Activated CD8-positive, alpha-beta memory T cell treated with anti-CD3 and anti-CD28 coated beads, Interleukin-2, amount 50 U/mL, for 1 hour (primary cell): ENCODE data around the gene TRAIP.
A peak's percentile ranks its signal among the peaks of the same experiment; 100 is the strongest.
"Not testable (repeated sequence)": the region's sequence is repeated elsewhere in the genome, so short reads cannot be mapped to it uniquely, and the experiment has no call there.

Experiments used
- DNase-seq: peaks from one replicate; pipeline ENCODE4 v3.0.0-alpha.2; 2020; ENCODE audit errors: extremely low read depth

Gene TRAIP

DNA sequence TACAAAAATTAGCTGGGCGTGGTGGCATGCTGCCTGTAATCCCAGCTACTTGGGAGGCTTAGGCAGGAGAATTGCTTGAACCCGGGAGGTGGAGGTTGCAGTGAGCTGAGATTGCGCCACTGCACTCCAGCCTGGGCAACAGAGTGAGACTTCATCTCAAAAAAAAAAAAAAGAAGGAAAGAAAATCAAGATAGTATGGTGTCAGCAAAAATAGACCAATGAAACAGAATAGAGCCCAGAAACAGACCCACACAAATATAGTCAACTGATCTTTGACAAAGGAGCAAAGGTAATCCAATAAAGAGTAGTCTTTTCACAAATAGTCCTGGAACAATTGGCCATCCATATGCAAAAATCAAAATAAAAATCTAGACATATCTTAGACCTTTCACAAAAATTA is 33.2 kb downstream of the TRAIP start:
- DNase-seq = not testable (repeated sequence)

DNA sequence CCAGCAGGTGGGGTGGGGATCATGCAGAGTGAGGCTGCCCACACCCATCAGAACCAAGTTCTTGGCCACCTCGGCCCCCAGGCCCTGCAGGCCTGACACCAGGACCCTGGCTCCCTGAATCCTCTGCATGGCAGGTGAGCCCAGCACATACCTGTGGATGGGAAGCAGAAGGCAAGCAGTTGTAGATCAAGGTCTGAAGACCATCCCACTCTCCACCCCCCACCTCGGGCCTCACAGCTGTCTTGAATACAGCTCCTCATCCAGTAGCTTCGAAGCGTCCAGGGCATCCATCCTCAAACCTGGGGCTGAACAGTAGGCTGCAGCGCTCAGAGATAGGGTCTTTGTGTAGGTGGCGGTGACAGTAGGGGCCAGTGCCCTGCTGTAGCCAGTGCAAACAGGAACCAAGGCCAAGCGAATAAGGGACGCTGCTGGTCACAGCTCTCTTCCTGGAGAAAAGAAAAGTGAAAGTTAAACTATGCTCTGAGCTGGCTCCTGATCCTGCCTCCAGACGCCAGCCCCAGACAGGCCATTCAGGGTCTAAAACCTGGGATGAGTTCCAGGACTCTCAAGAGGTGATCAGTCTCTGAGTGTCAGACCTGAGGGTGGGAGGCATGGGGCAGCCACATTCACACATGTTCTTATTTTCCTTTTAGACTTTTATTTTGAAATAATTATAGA is 42.7 kb downstream of the TRAIP start, which contains the start of gene UBA7:
Gene UBA7, minus strand, starts transcription at position 457 of the 678 bp plus-strand sequence. Its CDS starts 166 bp downstream, at position 291.
- no peak for DNase-seq

DNA sequence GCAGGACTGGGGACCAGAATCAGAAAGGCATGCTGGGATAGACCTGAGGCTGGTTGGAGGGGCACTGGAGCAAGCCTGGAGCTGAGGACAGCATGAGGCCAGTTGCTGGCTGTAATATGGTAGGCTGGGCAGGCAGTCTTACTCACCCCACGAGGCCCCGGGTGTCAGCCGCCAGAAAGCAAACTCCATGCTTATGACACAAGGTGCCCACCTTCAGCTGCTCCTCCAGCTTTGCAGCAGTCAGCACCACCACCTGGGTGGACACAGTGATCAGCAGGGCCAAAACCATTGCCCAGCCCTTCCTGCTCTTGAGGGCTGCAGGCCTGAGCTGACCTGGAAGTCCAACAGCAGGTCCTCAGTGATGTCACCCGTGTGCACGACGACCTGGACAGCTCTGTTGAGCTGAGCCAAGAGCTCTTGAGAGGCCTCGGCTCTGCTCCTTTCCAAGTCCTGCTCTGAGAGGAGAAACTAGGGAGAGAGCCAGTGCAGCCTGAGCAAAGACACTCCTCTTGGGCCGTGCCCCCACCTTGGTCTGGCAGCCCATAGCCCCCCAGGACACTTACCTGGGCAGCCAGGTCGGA is 43.4 kb downstream of the TRAIP start:
- DNase-seq = no peak

- no peak for DNase-seq
Measured at GRCh38 chr3:49807431-49808114, 48.8 kb downstream of the TRAIP start.

- no peak for DNase-seq
Measured at GRCh38 chr3:49806850-49807249, 49.5 kb downstream of the TRAIP start.

GRCh38 chr3:49805897-49806701 is 50.3 kb downstream of the TRAIP start:
- no peak for DNase-seq

DNA sequence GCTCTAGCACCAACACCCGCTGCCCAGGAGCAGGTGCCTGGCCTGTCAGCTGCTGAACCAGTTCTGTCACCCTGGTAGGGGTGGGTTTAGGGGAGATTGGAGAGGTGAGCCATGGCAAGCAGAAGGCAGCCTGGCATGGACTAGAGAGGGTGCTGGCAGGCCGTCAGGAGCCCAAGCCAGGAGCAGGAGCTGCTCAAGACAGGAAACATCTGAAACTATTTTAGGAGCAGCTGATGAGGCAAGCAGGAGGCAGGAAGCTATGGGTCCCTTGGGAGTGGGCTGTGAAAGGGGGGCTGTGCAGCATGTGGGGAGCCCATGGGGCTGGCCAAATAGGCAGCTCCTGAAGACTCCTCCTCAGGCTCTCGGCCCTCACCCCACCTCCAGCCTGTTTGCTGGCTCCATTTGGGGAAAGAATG is 51.0 kb downstream of the TRAIP start:
- no peak for DNase-seq

GRCh38 chr3:49804141-49805041 is 52.0 kb downstream of the TRAIP start:
- DNase-seq = no peak

DNA sequence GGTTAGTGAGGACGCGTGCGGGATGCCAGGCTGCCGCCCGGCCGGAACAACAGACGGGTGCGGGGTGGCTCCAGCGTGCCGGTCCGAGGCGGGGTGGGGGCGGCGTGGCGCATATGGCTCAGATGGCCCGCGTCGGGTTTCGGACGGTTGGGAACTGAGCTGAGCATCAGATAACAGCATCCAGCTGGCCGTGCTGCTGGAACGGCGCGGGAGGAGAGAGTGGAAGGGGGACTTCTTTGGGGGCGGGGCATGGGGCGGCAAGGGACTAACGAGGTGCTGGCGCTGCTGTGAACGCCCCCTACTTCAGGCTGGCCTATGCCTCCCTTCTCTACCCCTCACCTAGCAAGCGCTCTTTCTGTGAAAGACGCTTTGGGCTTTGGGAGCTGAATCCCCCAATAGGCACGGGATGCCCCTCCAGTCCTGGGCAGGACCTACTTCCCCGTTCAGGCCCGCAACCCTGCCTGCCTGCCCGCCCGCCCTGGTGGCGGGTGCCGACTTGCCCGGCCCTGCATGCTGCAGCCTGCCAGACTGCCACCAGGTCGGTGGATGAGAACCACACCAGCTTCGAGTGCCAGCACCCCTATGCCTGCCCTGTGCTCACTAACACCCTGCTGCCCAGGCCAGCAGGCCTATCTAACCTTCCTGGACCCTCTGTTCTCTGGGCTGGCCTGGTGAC is 52.8 kb downstream of the TRAIP start:
- no peak for DNase-seq

DNA sequence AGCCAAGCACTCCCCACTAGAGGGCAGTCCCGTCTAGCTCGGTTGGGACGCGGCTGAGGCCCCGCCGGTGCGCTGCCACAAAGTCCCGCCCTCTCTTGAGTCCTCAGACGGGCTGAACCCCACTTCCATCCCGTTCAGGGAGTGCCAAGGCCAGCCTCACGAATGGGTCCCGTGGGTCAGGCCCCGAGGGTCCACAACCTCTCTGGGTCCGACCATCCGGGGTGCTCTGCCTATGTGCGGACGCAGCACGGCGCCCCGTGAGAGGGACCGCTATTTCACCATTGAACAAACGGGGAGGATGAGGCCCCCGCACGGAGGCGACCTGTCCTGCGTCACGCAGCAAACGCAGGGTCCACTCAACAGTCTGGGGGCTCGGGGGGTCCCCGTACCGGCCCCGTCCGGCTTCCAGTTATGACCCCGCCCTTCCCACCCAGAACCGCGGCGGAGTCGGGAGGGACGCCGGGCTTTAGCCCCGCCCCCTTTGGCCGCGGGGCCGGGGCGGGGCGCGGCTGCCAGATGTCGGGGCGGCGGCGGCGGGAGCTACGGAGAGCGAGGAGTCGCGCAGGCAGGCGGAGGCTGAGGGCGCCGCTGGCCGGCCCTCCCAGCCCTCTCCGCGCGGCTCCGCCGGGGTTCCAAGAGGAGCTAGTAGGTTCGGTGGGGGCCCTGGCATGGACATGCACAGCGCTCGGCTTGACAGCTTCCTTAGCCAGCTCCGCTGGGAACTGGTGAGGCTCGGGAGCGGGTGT is 53.5 kb downstream of the TRAIP start, which contains the start of gene INKA1:
Gene INKA1, plus strand, starts transcription at position 543 of the 746 bp plus-strand sequence. Its CDS starts 132 bp downstream, at position 675.
- peak; percentile 74 for DNase-seq

DNA sequence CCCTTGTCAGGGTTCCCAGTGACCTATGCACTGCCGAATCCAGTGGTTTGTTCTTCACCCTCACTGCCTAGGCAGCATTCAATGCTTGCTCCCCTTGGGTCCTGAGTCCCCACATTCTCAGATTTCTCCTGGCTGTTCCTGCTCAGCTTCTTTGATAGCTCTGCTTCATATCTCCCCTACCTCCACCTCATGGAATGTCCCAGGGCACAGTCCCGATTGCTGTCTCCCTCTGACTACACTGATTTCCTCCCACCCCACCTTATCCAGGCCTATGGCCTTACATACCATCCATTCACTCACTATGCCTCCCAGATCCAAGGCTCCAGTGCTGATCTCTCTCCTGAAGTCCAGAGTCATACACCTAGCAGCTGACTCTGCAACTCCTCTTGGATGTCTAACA is 55.2 kb downstream of the TRAIP start:
- no peak for DNase-seq

GRCh38 chr3:49799761-49800160 is 56.6 kb downstream of the TRAIP start, which contains the start of gene CDHR4:
TSS of gene CDHR4 (minus strand) at chr3:49799873. CDS start at chr3:49799812, 61 bp downstream.
- no peak for DNase-seq

- no peak for DNase-seq
Measured at GRCh38 chr3:49799105-49799504, 57.3 kb downstream of the TRAIP start.

GRCh38 chr3:49794926-49795905 is 61.1 kb downstream of the TRAIP start:
- no peak for DNase-seq

GRCh38 chr3:49794431-49794830 is 61.9 kb downstream of the TRAIP start:
- no peak for DNase-seq

GRCh38 chr3:49793486-49794085 is 62.8 kb downstream of the TRAIP start:
- no peak for DNase-seq

GRCh38 chr3:49792371-49793150 is 63.8 kb downstream of the TRAIP start:
- no peak for DNase-seq
